SH-SY5Y (cell line): Measurements from ENCODE around the gene TMEM248.

ENCODE experiments used
- GATA2 ChIP-seq: IDR thresholded peaks from 2 replicates; pipeline ENCODE4 v1.6.1; 2011; ENCODE audit warnings: mild to moderate bottlenecking, low read depth, low read length
- GATA3 ChIP-seq: IDR thresholded peaks from 2 replicates; pipeline ENCODE4 v1.6.1; 2011; ENCODE audit warnings: low read depth, mild to moderate bottlenecking, low read length, moderate library complexity

DNA sequence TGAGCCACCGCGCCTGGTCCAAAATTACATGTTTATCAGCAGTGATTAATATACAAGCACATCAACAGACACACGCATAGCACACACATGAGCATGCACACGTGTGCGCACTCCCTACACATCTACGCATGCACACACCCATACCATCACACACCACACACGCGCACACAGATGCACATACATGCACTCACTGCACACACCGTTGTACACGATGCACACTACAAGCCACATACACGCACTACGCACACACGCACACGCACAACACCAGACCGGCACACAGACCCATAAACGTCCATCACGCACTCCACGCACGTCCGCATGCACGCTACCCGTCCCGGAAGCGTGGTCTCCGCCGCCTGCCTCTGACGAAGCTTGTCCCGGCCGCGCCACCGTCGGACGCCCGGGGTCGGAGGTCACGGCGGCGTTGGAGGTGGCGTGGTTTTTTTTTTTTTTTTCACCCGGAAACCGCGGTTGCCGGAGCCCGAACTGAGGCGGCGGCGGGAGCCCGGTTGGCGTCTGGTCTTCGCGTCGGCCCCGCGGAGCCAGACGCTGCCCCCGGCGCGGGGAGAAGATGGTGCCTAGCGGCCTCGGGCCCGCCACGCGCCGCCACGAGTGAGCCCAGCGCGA, at the start of gene TMEM248:
- no peak for TF ChIP-seq GATA2
- no peak for TF ChIP-seq GATA3
